Progenitor cell of endocrine pancreas (in vitro differentiated cells): ENCODE results near the gene TBC1D2B. TPM values are rescaled to one million over a fixed set of nuclear protein-coding genes. Genes with fewer than 3 reads are reported as not detected.
"Not testable (repeated sequence)": the region's sequence is repeated elsewhere in the genome, so short reads cannot be mapped to it uniquely, and the experiment has no call there.

ENCODE experiments used
- DNase-seq: peaks from one replicate; pipeline ENCODE4 v3.0.0; 2021; ENCODE audit warnings: low spot score; ENCODE audit not compliant: unreplicated experiment
- H3K27ac Mint-ChIP-seq: 2 replicates; pipeline ENCODE4 v1.8.0; 2021; ENCODE audit warnings: mild to moderate bottlenecking, moderate library complexity, mixed read lengths
- H3K27me3 Mint-ChIP-seq: 2 replicates; pipeline ENCODE4 v1.8.0; 2021; ENCODE audit warnings: mixed read lengths
- H3K36me3 Mint-ChIP-seq: 2 replicates; pipeline ENCODE4 v1.8.0; 2022; ENCODE audit warnings: mixed read lengths; ENCODE audit not compliant: insufficient read depth
- H3K4me1 Mint-ChIP-seq: 2 replicates; pipeline ENCODE4 v1.8.0; 2021; ENCODE audit warnings: low read depth, mixed read lengths
- H3K4me3 Mint-ChIP-seq: 2 replicates; pipeline ENCODE4 v1.8.0; 2021; ENCODE audit warnings: low read depth, mild to moderate bottlenecking, moderate library complexity, mixed read lengths
- H3K9me3 Mint-ChIP-seq: 2 replicates; pipeline ENCODE4 v1.8.0; 2021; ENCODE audit warnings: low read depth, mixed read lengths
- CTCF ChIP-seq: fragments of 200-600 bp; sonication (generic); IDR thresholded peaks from one replicate; pipeline ENCODE4 v1.5.0; 2021; ENCODE audit warnings: antibody characterized with exemption, mild to moderate bottlenecking; ENCODE audit not compliant: unreplicated experiment
- total RNA-seq: library from RNA; stranded (reverse); gene quantifications from 2 replicates; pipeline ENCODE4 v1.2.1, GENCODE V29; 2021

Gene TBC1D2B
- total RNA-seq, 1 donor from 2014 or later, result 10.8 TPM

GRCh38 chr15:77953926-77954325 is 123.6 kb downstream of the TBC1D2B start:
- H3K4me3 Mint-ChIP-seq, H3K36me3 Mint-ChIP-seq, H3K4me1 Mint-ChIP-seq, H3K9me3 Mint-ChIP-seq, DNase-seq, H3K27ac Mint-ChIP-seq: not testable (repeated sequence)
- peaks cover 16% of the 10 kb centered on the region for H3K27me3 Mint-ChIP-seq

DNA sequence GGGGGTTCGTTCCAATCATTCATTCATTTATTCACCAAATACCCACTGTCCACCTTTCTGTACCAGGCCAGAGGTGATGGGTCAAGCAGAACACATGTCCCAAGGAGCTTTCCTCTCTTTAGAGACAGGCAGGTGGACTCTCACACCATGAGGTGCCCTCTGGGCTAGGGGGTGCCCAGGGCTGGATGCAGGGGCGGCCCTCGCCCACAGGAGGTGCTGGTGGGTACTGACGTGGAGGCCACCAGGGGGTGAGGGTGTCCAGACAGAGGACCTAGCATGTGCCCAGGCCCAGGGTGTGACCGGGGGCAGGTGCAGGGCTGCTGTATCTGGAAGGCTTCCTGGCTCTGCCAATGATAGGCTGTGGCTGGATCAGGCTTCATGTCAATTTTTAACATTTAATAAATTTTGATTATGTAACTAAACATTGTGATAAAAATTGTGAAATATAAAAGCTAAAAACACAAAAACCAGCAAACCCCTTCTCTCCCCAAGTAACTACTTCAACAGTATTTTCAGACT is 124.5 kb downstream of the TBC1D2B start:
- H3K4me1 Mint-ChIP-seq, DNase-seq, H3K27me3 Mint-ChIP-seq, H3K9me3 Mint-ChIP-seq, H3K4me3 Mint-ChIP-seq, H3K36me3 Mint-ChIP-seq, H3K27ac Mint-ChIP-seq: not testable (repeated sequence)

- H3K27ac Mint-ChIP-seq, H3K27me3 Mint-ChIP-seq, H3K36me3 Mint-ChIP-seq, H3K4me3 Mint-ChIP-seq, H3K9me3 Mint-ChIP-seq, H3K4me1 Mint-ChIP-seq, DNase-seq: not testable (repeated sequence)
Observed at GRCh38 chr15:77951105-77951786, 126.3 kb downstream of the TBC1D2B start.

GRCh38 chr15:77950470-77950869 is 127.0 kb downstream of the TBC1D2B start:
- H3K4me3 Mint-ChIP-seq, H3K27me3 Mint-ChIP-seq, DNase-seq, H3K27ac Mint-ChIP-seq, H3K4me1 Mint-ChIP-seq, H3K36me3 Mint-ChIP-seq, H3K9me3 Mint-ChIP-seq: not testable (repeated sequence)

DNA sequence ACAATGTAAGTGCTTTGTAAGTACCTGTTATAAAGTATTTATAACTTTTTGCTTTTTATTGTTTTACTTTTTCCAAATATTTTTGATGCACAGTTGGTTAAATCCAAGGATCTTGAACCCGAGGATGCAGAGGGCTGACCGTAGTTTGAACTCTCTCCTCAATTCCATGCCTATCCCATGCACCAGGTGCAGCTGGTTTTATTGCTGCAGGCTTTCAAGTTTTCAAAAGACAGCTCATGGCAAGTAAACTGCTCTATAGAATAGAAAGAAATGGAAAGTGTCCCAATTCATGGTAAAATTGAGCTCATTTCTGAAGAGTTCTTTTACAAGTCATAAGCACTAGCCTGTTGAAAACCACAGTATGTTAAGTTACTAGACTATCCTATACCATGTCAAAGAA is 131.9 kb downstream of the TBC1D2B start:
- Mint-ChIP-seq H3K27me3 (no peaks in the 10 kb centered on the region), H3K36me3 (no peaks in the 10 kb centered on the region), H3K27ac (no peak overlapping the region), H3K9me3 (no peaks in the 10 kb centered on the region), H3K4me3 (no peak overlapping the region), H3K4me1 (peaks cover 10% of the 10 kb centered on the region)
- DNase-seq, result no peak
- TF ChIP-seq CTCF, result no peak

Other genes starting within 250 kb of the TBC1D2B start
- not detected in 2 replicates for gene SH2D7, start 14.8 kb upstream of the TBC1D2B start, total RNA-seq
- gene CIB2, start 53.7 kb upstream of the TBC1D2B start, total RNA-seq, result 41.6 and 44.9 TPM in 2 replicates
- gene IDH3A, start 71.7 kb upstream of the TBC1D2B start, total RNA-seq, result 34.9 and 35.4 TPM in 2 replicates
- 0.18 TPM in 1 of 2 replicates, not detected in the other for gene ACSBG1, start 156.9 kb upstream of the TBC1D2B start, total RNA-seq
- 4.6 and 4.8 TPM in 2 replicates for gene DNAJA4, start 186.9 kb upstream of the TBC1D2B start, total RNA-seq
- 46.1 and 51.4 TPM in 2 replicates for gene SKIC8, start 221.9 kb upstream of the TBC1D2B start, total RNA-seq